Spleen (tissue), 11 donors: Measurements from ENCODE around the gene MARK2. TPM values are rescaled to one million over a fixed set of nuclear protein-coding genes. Genes with fewer than 3 reads are reported as not detected.

Source experiments
- DNase-seq: peaks from one replicate; pipeline ENCODE4 v3.0.0-alpha.2; 2020
- H3K27ac ChIP-seq, 8 donors: fragments of 200-600 bp; sonication (generic) in 7 of 8; 1 replicate in 4 of 8; 2 replicates in 4 of 8; pipeline versions ENCODE4 v1.5.0 to v1.8.0; 2016 to 2021; ENCODE audit warnings: inconsistent platforms in 4 of 8, mild to moderate bottlenecking in 4 of 8, moderate library complexity in 1 of 8
- H3K27me3 ChIP-seq, 7 donors: fragments of 200-600 bp; sonication (generic) in 6 of 7; replicated peaks in 1 of 7; 1 replicate in 4 of 7; 2 replicates in 3 of 7; pipeline versions ENCODE4 v1.5.0 to v1.8.0; 2016 to 2021; ENCODE audit warnings: inconsistent platforms in 3 of 7, mild to moderate bottlenecking in 1 of 7
- H3K36me3 ChIP-seq, 6 donors: fragments of 200-600 bp; sonication (generic) in 5 of 6; 1 replicate in 4 of 6; 2 replicates in 2 of 6; pipeline versions ENCODE4 v1.5.0 to v1.8.0; 2016 to 2021; ENCODE audit warnings: inconsistent platforms in 2 of 6
- H3K4me1 ChIP-seq, 6 donors: fragments of 200-600 bp; sonication (generic) in 5 of 6; 1 replicate in 3 of 6; 2 replicates in 3 of 6; pipeline versions ENCODE4 v1.5.0 to v1.8.0; 2016 to 2021; ENCODE audit warnings: inconsistent platforms in 3 of 6
- H3K4me3 ChIP-seq, 8 donors: fragments of 200-600 bp; sonication (generic) in 7 of 8; 1 replicate in 4 of 8; 2 replicates in 4 of 8; pipeline versions ENCODE4 v1.5.0 to v1.8.0; 2016 to 2021; ENCODE audit warnings: inconsistent platforms in 4 of 8, mild to moderate bottlenecking in 4 of 8, moderate library complexity in 2 of 8
- H3K9me3 ChIP-seq, 8 donors: fragments of 200-600 bp; sonication (generic) in 7 of 8; 1 replicate in 4 of 8; 2 replicates in 4 of 8; pipeline versions ENCODE4 v1.5.0 to v1.8.0; 2016 to 2021; ENCODE audit warnings: inconsistent platforms in 4 of 8
- POLR2A ChIP-seq, 3 donors: fragments of 450-650 bp; IDR thresholded peaks; one replicate each; pipeline ENCODE4 v1.5.1; 2017; ENCODE audit warnings: antibody characterized with exemption in 3 of 3, mild to moderate bottlenecking in 1 of 3
- POLR2AphosphoS5 ChIP-seq, 3 donors: sonication (generic); formaldehyde crosslinking; IDR thresholded peaks; one replicate each; pipeline ENCODE4 v1.5.1; 2017; ENCODE audit warnings: antibody characterized with exemption in 3 of 3
- WGBS, 5 donors: extraction: QIAGEN DNeasy Blood & Tissue Kit in 3 of 5; methylation state at CpG; one replicate each; pipeline versions ENCODE4 v1.1.5 to v1.1.7; 2013 to 2018; 5-methylcytosine and 5-hydroxymethylcytosine counted together
- intact Hi-C: fragments of 100-400 bp; cut with DNase I; formaldehyde crosslinking; loops from one replicate; pipeline ENCODE4 v1.15.0; 2023; ENCODE audit warnings: low total_unique reads
- polyA plus RNA-seq, 3 donors: library from polyadenylated mRNA; stranded (reverse); fragments of 200-250 nt; gene quantifications; one replicate each; pipeline ENCODE4 v1.2.1, GENCODE V29; 2013
- total RNA-seq, 7 donors: library from RNA; depleted of rRNA in 3 of 7; stranded (reverse); fragments of >200 nt in 3 of 7; fragmentation: NEBNext Ultra II Directional in 4 of 7; extraction: Animal tissue kit (Norgen Biotek cat#: 25700) in 4 of 7; gene quantifications; one replicate each; pipeline versions ENCODE4 v1.1.0 to v1.2.1, GENCODE V29; 2016 to 2021
- TF ChIP-seq, protein P1 (sequence below), 11 experiments: fragments of 200-600 bp in 7 of 11; fragments of 450-650 bp in 4 of 11; sonication (generic) in 4 of 11; IDR thresholded peaks in 8 of 11; conservative IDR thresholded peaks in 3 of 11; 1 replicate in 7 of 11; 2 replicates in 4 of 11; pipeline versions ENCODE4 v1.4.0 to v1.8.0; 2016 to 2021; ENCODE audit warnings: antibody characterized with exemption in 11 of 11, inconsistent platforms in 4 of 11, mild to moderate bottlenecking in 1 of 11
- donor health status: healthy with polysubstance abuse.
- donor health status: DM: no; HTN: no; CAD: no; lungs with moderate emphysema.
- donor health status: DM: no; HTN: no; CAD: no.
- donor health status: Bipolar disorder and iron deficiency.
- donor health status: healthy.
- donor health status: DM: no; HTN: no; CAD: no.
- donor health status: DM: yes; HTN: yes; CAD: no.

Gene MARK2
- total and polyA plus RNA-seq, 10 donors, result 6.9 to 67.3 (median 45.3) TPM

- H3K4me3 ChIP-seq, result peak overlapping the region in 7 of 8 donors; percentile 33 to 76 (median 47)
- peaks cover 0 to 59% (median 6%) of the 10 kb centered on the region in 7 donors for H3K27me3 ChIP-seq
- peaks cover 27 to 64% (median 50%) of the 10 kb centered on the region in 6 donors for H3K4me1 ChIP-seq
- TF ChIP-seq, protein P1, sequence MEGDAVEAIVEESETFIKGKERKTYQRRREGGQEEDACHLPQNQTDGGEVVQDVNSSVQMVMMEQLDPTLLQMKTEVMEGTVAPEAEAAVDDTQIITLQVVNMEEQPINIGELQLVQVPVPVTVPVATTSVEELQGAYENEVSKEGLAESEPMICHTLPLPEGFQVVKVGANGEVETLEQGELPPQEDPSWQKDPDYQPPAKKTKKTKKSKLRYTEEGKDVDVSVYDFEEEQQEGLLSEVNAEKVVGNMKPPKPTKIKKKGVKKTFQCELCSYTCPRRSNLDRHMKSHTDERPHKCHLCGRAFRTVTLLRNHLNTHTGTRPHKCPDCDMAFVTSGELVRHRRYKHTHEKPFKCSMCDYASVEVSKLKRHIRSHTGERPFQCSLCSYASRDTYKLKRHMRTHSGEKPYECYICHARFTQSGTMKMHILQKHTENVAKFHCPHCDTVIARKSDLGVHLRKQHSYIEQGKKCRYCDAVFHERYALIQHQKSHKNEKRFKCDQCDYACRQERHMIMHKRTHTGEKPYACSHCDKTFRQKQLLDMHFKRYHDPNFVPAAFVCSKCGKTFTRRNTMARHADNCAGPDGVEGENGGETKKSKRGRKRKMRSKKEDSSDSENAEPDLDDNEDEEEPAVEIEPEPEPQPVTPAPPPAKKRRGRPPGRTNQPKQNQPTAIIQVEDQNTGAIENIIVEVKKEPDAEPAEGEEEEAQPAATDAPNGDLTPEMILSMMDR (IDR thresholded peaks at IDR 0.05 in 8 of 11, conservative IDR thresholded peaks at IDR 0.05 in 3 of 11), result no peak
- peak in 1 of 3 donors; percentile 24 for TF ChIP-seq POLR2AphosphoS5 (IDR thresholded peaks at IDR 0.05)
- H3K9me3 ChIP-seq, result no peaks in the 10 kb centered on the region
- no peaks in the 10 kb centered on the region for H3K36me3 ChIP-seq
- intact Hi-C loops, result no loop called here
- DNase-seq, result no peak
- peak overlapping the region in 5 of 8 donors; percentile 30 to 60 (median 43) for H3K27ac ChIP-seq
- 17 to 27% (median 20%) methylated on average over 16 to 50 of the region's 50 CpGs for WGBS, 5 donors
Measured at GRCh38 chr11:63917692-63918506, 79.0 kb downstream of the MARK2 start.

GRCh38 chr11:63918507-63919191, 79.7 kb downstream of the MARK2 start:
- 59 to 70% (median 65%) methylated on average over 8 to 9 of the region's 9 CpGs for WGBS, 5 donors
- no peak for DNase-seq
- no peaks in the 10 kb centered on the region for H3K36me3 ChIP-seq
- peak overlapping the region in 3 of 8 donors; percentile 37 to 60 (median 58) for H3K27ac ChIP-seq
- TF ChIP-seq POLR2A (IDR thresholded peaks at IDR 0.05) (no peak), POLR2AphosphoS5 (IDR thresholded peaks at IDR 0.05) (no peak)
- TF ChIP-seq, protein P1 (IDR thresholded peaks at IDR 0.05 in 8 of 11, conservative IDR thresholded peaks at IDR 0.05 in 3 of 11), result no peak
- H3K4me3 ChIP-seq, result peak overlapping the region in 2 of 8 donors; percentile 27 to 76
- peaks cover 0 to 59% (median 6%) of the 10 kb centered on the region in 7 donors for H3K27me3 ChIP-seq
- H3K9me3 ChIP-seq, result no peaks in the 10 kb centered on the region
- intact Hi-C loops, result no loop called here
- H3K4me1 ChIP-seq, result peaks cover 27 to 64% (median 50%) of the 10 kb centered on the region in 6 donors

DNA sequence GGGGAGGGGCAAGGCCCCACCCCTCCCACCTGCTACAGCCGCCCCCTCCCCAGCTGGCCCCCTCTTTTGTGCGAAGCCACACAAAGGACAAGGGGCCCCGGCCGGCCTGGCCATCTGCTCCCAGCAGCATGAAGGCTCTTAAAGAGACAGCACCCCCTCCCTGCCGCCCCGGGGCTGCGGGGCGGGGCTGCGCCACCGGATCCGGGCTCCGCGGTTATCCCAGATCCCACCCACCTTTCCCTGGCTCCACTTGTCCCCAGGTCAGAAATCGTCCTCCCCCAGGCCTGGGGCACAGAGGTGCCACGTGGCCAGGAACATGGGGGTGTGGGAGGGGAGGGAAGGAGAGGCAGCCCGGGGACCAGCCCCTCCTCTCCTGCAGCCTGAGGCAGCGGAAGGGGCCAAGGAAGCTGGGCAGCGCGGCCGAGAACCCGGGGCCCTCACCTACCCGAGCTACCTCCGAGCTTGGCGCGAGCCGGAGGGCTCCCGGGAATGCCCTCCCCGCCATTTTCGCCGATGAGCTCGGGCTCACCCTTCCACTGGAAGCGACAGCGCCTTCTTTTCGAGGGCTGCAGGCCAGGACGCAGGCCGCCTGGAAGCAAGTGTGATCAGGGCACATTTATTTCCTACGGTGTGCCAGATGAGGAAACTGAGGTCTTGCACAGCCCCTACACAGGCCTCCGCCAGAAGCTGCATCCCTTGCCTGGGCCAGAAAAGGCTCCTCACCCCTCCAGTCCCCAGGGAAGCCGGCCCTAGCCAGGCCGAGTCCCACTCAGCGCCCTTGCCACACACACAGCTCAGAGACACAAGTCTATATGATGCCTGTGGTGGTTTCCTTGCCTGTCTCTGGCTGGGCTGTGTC, 80.6 kb downstream of the MARK2 start:
- peaks cover 0 to 59% (median 6%) of the 10 kb centered on the region in 7 donors for H3K27me3 ChIP-seq
- peak overlapping the region in 6 of 8 donors; percentile 8 to 58 (median 22) for H3K4me3 ChIP-seq
- peak overlapping the region in 5 of 8 donors; percentile 6 to 58 (median 9) for H3K27ac ChIP-seq
- no peaks in the 10 kb centered on the region for H3K36me3 ChIP-seq
- no peak for DNase-seq
- H3K4me1 ChIP-seq, result peaks cover 27 to 64% (median 50%) of the 10 kb centered on the region in 6 donors
- WGBS, 5 donors, result 24 to 37% (median 27%) methylated on average over 7 to 41 of the region's 41 CpGs
- no peaks in the 10 kb centered on the region for H3K9me3 ChIP-seq
- TF ChIP-seq, protein P1 (IDR thresholded peaks at IDR 0.05 in 8 of 11, conservative IDR thresholded peaks at IDR 0.05 in 3 of 11), result no peak
- TF ChIP-seq POLR2A (IDR thresholded peaks at IDR 0.05) (no peak), POLR2AphosphoS5 (IDR thresholded peaks at IDR 0.05) (no peak)
- intact Hi-C loops, result no loop called here
